WTC11 (cell line): ENCODE data around the gene NAALADL2. TPM values are rescaled to one million over a fixed set of nuclear protein-coding genes. Genes with fewer than 3 reads are reported as not detected.

Experiments
- ATAC-seq: fragments of 200-7000 bp; cut with Tn5 transposase; 2 replicates; pipeline ENCODE4 v1.10.0; 2021; ENCODE audit warnings: mild to moderate bottlenecking, moderate library complexity
- CTCF ChIA-PET: fragments of 300-600 bp; sonication (Branson Sonifier 250); formaldehyde crosslinking; loops from one replicate; lab custom pipeline; 2021; ENCODE audit warnings: antibody characterized with exemption; lab: Charles Lee
- POLR2A ChIA-PET: fragments of 350-600 bp; sonication (Branson Sonifier 250); formaldehyde crosslinking; loops from one replicate; lab custom pipeline; 2021; ENCODE audit warnings: antibody characterized with exemption; lab: Charles Lee
- DNase-seq: peaks from one replicate; pipeline ENCODE4 v3.0.0; 2021; ENCODE audit warnings: low spot score
- H3K27ac Mint-ChIP-seq: 2 replicates; pipeline ENCODE4 v1.8.0; 2021; ENCODE audit warnings: mixed read lengths
- H3K27me3 Mint-ChIP-seq: 2 replicates; pipeline ENCODE4 v1.8.0; 2021; ENCODE audit warnings: low read depth, mild to moderate bottlenecking, moderate library complexity, mixed read lengths
- H3K36me3 Mint-ChIP-seq: 2 replicates; pipeline ENCODE4 v1.8.0; 2021; ENCODE audit warnings: mixed read lengths
- H3K4me1 Mint-ChIP-seq: 2 replicates; pipeline ENCODE4 v1.8.0; 2022; ENCODE audit warnings: mixed read lengths
- H3K4me3 Mint-ChIP-seq: 2 replicates; pipeline ENCODE4 v1.8.0; 2021; ENCODE audit warnings: mild to moderate bottlenecking, moderate library complexity, mixed read lengths
- H3K9me3 Mint-ChIP-seq: 2 replicates; pipeline ENCODE4 v1.8.0; 2021; ENCODE audit warnings: mixed read lengths
- CBFB ChIP-seq: sonication (generic); formaldehyde crosslinking; IDR thresholded peaks from 2 replicates; pipeline ENCODE4 v1.8.1; 2022; ENCODE audit warnings: mild to moderate bottlenecking, low read depth, missing genetic modification reagents
- CREB1 ChIP-seq: sonication (generic); formaldehyde crosslinking; IDR thresholded peaks from 2 replicates; pipeline ENCODE4 v1.8.0; 2023; ENCODE audit warnings: mild to moderate bottlenecking, missing genetic modification reagents
- E2F4 ChIP-seq: sonication (generic); formaldehyde crosslinking; IDR thresholded peaks from 2 replicates; pipeline ENCODE4 v1.8.1; 2022; ENCODE audit warnings: low read depth, mild to moderate bottlenecking, moderate library complexity, missing genetic modification reagents, borderline replicate concordance
- ESRRA ChIP-seq: sonication (generic); formaldehyde crosslinking; IDR thresholded peaks from 2 replicates; pipeline ENCODE4 v1.8.1; 2022; ENCODE audit warnings: mild to moderate bottlenecking, missing genetic modification reagents, borderline replicate concordance
- FOXJ3 ChIP-seq: sonication (generic); formaldehyde crosslinking; IDR thresholded peaks from 2 replicates; pipeline ENCODE4 v1.9.0; 2021; ENCODE audit warnings: missing genetic modification reagents, mild to moderate bottlenecking, borderline replicate concordance
- FOXP1 ChIP-seq: sonication (generic); formaldehyde crosslinking; IDR thresholded peaks from 2 replicates; pipeline ENCODE4 v1.8.0; 2022; ENCODE audit warnings: missing genetic modification reagents, mild to moderate bottlenecking, moderate library complexity, borderline replicate concordance
- FOXP4 ChIP-seq: sonication (generic); formaldehyde crosslinking; IDR thresholded peaks from 2 replicates; pipeline ENCODE4 v1.8.0; 2022; ENCODE audit warnings: mild to moderate bottlenecking, missing genetic modification reagents
- GABPB1 ChIP-seq: sonication (generic); formaldehyde crosslinking; IDR thresholded peaks from 2 replicates; pipeline ENCODE4 v1.8.1; 2023; ENCODE audit warnings: mild to moderate bottlenecking, missing genetic modification reagents
- GRHL2 ChIP-seq: fragments of 250-450 bp; sonication (Bioruptor Pico); IDR thresholded peaks from 2 replicates; pipeline ENCODE4 v1.8.0; 2022; ENCODE audit warnings: mild to moderate bottlenecking, moderate library complexity; ENCODE audit not compliant: insufficient replicate concordance, severe bottlenecking
- GTF2I ChIP-seq: fragments of 250-450 bp; sonication (Bioruptor Pico); conservative IDR thresholded peaks from 2 replicates; pipeline ENCODE4 v1.4.0; 2021; ENCODE audit warnings: mild to moderate bottlenecking
- JUN ChIP-seq: sonication (generic); formaldehyde crosslinking; IDR thresholded peaks from 2 replicates; pipeline ENCODE4 v1.8.0; 2023; ENCODE audit warnings: mild to moderate bottlenecking, missing genetic modification reagents
- KAT7 ChIP-seq: sonication (generic); formaldehyde crosslinking; IDR thresholded peaks from 2 replicates; pipeline ENCODE4 v1.8.1; 2023; ENCODE audit warnings: missing genetic modification reagents, mild to moderate bottlenecking, borderline replicate concordance
- NFATC4 ChIP-seq: fragments of 250-450 bp; sonication (Bioruptor Pico); IDR thresholded peaks from 2 replicates; pipeline ENCODE4 v1.9.0; 2021; ENCODE audit warnings: mild to moderate bottlenecking
- NFE2L1 ChIP-seq: sonication (generic); formaldehyde crosslinking; IDR thresholded peaks from 2 replicates; pipeline ENCODE4 v1.8.1; 2023; ENCODE audit warnings: missing genetic modification reagents
- NFYB ChIP-seq: sonication (generic); formaldehyde crosslinking; conservative IDR thresholded peaks from 2 replicates; pipeline ENCODE4 v1.8.0; 2022; ENCODE audit warnings: low read depth, missing genetic modification reagents
- NR1H2 ChIP-seq: sonication (generic); formaldehyde crosslinking; IDR thresholded peaks from 2 replicates; pipeline ENCODE4 v1.9.0; 2021; ENCODE audit warnings: mild to moderate bottlenecking, moderate library complexity, missing genetic modification reagents
- NR2C2 ChIP-seq: sonication (generic); formaldehyde crosslinking; IDR thresholded peaks from 2 replicates; pipeline ENCODE4 v1.8.0; 2022; ENCODE audit warnings: mild to moderate bottlenecking, missing genetic modification reagents
- RORB ChIP-seq: fragments of 250-450 bp; sonication (Bioruptor Pico); IDR thresholded peaks from 2 replicates; pipeline ENCODE4 v1.9.0; 2021; ENCODE audit warnings: mild to moderate bottlenecking
- TEAD4 ChIP-seq: sonication (generic); formaldehyde crosslinking; IDR thresholded peaks from 2 replicates; pipeline ENCODE4 v1.8.0; 2022; ENCODE audit warnings: mild to moderate bottlenecking, missing genetic modification reagents
- ZNF416 ChIP-seq: fragments of 250-450 bp; sonication (Bioruptor Pico); IDR thresholded peaks from 2 replicates; pipeline ENCODE4 v1.9.0; 2021; ENCODE audit warnings: mild to moderate bottlenecking, inconsistent platforms
- total RNA-seq: library from RNA; stranded (reverse); gene quantifications from 3 replicates; pipeline ENCODE4 v1.2.3, GENCODE V29; 2021
- TF ChIP-seq, protein P1 (sequence below): fragments of 250-450 bp; sonication (Bioruptor Pico); IDR thresholded peaks from 2 replicates; pipeline ENCODE4 v1.9.0; 2021; ENCODE audit warnings: moderate library complexity, mild to moderate bottlenecking, inconsistent platforms, borderline replicate concordance
- TF ChIP-seq, protein P2 (sequence below): sonication (generic); formaldehyde crosslinking; IDR thresholded peaks from 2 replicates; pipeline ENCODE4 v1.8.0; 2023; ENCODE audit warnings: missing genetic modification reagents, mild to moderate bottlenecking, borderline replicate concordance

The NAALADL2 gene
- total RNA-seq, 1 experiment from 2014 or later, result 1.2 TPM

DNA sequence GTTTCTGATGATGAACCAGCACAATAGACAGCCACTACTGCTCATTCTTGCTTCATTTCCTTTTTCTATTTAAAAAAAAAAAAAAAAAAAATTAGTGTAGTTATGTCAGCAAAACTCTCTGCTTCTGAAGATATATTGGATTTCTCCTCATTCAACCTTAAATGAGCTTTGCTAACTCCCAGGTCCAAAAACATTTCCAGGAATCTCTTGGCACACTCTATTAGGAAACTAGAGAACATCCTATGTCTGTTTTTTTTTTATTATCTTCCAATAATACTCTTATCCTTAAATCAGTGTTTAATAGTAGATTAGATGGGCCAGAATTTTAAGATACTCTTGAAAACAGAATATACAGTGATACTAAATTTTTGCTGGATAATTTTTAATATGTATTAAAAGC lies 398.0 kb downstream of the NAALADL2 start:
- DNase-seq (no peak), ATAC-seq (no peak)
- H3K36me3 Mint-ChIP-seq, result no peaks in the 10 kb centered on the region
- H3K4me1 Mint-ChIP-seq, result peaks cover 11% of the 10 kb centered on the region
- ChIA-PET CTCF (no interaction called here), POLR2A (no interaction called here)
- no peak overlapping the region for H3K27ac Mint-ChIP-seq
- H3K4me3 Mint-ChIP-seq, result no peak overlapping the region
- H3K27me3 Mint-ChIP-seq, result no peaks in the 10 kb centered on the region; the same call in 1 of the 2 replicates
- H3K9me3 Mint-ChIP-seq, result no peaks in the 10 kb centered on the region
- TF ChIP-seq, protein P1, sequence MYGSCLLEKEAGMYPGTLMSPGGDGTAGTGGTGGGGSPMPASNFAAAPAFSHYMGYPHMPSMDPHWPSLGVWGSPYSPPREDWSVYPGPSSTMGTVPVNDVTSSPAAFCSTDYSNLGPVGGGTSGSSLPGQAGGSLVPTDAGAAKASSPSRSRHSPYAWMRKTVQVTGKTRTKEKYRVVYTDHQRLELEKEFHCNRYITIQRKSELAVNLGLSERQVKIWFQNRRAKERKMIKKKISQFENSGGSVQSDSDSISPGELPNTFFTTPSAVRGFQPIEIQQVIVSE (CRISPR knock-in tag), result no peak
- TF ChIP-seq NFATC4 (CRISPR knock-in tag) (no peak), GTF2I (CRISPR knock-in tag) (no peak), NR1H2 (no peak), JUN (CRISPR knock-in tag) (no peak), CBFB (CRISPR knock-in tag) (no peak), NFYB (CRISPR knock-in tag) (no peak), KAT7 (CRISPR knock-in tag) (no peak), ESRRA (no peak), ZNF416 (CRISPR knock-in tag) (no peak), GRHL2 (no peak), NFE2L1 (CRISPR knock-in tag) (no peak)
- TF ChIP-seq, protein P2, sequence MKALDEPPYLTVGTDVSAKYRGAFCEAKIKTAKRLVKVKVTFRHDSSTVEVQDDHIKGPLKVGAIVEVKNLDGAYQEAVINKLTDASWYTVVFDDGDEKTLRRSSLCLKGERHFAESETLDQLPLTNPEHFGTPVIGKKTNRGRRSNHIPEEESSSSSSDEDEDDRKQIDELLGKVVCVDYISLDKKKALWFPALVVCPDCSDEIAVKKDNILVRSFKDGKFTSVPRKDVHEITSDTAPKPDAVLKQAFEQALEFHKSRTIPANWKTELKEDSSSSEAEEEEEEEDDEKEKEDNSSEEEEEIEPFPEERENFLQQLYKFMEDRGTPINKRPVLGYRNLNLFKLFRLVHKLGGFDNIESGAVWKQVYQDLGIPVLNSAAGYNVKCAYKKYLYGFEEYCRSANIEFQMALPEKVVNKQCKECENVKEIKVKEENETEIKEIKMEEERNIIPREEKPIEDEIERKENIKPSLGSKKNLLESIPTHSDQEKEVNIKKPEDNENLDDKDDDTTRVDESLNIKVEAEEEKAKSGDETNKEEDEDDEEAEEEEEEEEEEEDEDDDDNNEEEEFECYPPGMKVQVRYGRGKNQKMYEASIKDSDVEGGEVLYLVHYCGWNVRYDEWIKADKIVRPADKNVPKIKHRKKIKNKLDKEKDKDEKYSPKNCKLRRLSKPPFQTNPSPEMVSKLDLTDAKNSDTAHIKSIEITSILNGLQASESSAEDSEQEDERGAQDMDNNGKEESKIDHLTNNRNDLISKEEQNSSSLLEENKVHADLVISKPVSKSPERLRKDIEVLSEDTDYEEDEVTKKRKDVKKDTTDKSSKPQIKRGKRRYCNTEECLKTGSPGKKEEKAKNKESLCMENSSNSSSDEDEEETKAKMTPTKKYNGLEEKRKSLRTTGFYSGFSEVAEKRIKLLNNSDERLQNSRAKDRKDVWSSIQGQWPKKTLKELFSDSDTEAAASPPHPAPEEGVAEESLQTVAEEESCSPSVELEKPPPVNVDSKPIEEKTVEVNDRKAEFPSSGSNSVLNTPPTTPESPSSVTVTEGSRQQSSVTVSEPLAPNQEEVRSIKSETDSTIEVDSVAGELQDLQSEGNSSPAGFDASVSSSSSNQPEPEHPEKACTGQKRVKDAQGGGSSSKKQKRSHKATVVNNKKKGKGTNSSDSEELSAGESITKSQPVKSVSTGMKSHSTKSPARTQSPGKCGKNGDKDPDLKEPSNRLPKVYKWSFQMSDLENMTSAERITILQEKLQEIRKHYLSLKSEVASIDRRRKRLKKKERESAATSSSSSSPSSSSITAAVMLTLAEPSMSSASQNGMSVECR (CRISPR knock-in tag), result no peak

GRCh38 chr3:175258763-175259162 lies 399.6 kb downstream of the NAALADL2 start:
- ChIA-PET CTCF (no interaction called here), POLR2A (no interaction called here)
- no peaks in the 10 kb centered on the region for H3K27me3 Mint-ChIP-seq
- no peak overlapping the region for H3K4me3 Mint-ChIP-seq
- ATAC-seq (no peak), DNase-seq (no peak)
- H3K9me3 Mint-ChIP-seq, result no peaks in the 10 kb centered on the region
- H3K36me3 Mint-ChIP-seq, result no peaks in the 10 kb centered on the region
- H3K4me1 Mint-ChIP-seq, result no peaks in the 10 kb centered on the region
- no peak overlapping the region for H3K27ac Mint-ChIP-seq
- TF ChIP-seq RORB (CRISPR knock-in tag), result no peak
- TF ChIP-seq NR1H2, result no peak
- TF ChIP-seq FOXP1 (CRISPR knock-in tag), result no peak
- TF ChIP-seq NFATC4 (CRISPR knock-in tag), result no peak
- no peak for TF ChIP-seq NR2C2 (CRISPR knock-in tag)
- TF ChIP-seq TEAD4 (CRISPR knock-in tag), result no peak
- TF ChIP-seq KAT7 (CRISPR knock-in tag), result no peak
- no peak for TF ChIP-seq FOXP4
- TF ChIP-seq GABPB1 (CRISPR knock-in tag), result no peak
- no peak for TF ChIP-seq CBFB (CRISPR knock-in tag)
- no peak for TF ChIP-seq E2F4
- no peak for TF ChIP-seq FOXJ3 (CRISPR knock-in tag)
- no peak for TF ChIP-seq CREB1 (CRISPR knock-in tag)
